HUES48 (cell line): ENCODE data around the gene BTBD1.

Experiments used
- H3K27ac ChIP-seq: one replicate; pipeline ENCODE4 v1.7.0; 2013; ENCODE audit warnings: low read depth, low read length, inconsistent platforms
- H3K27me3 ChIP-seq: 2 replicates; pipeline ENCODE4 v1.6.1; 2013; ENCODE audit warnings: mild to moderate bottlenecking, low read length; ENCODE audit not compliant: control insufficient read depth, insufficient read depth
- H3K36me3 ChIP-seq: 2 replicates; pipeline ENCODE4 v1.6.1; 2013; ENCODE audit warnings: low read length; ENCODE audit not compliant: control insufficient read depth, insufficient read depth
- H3K4me1 ChIP-seq: 2 replicates; pipeline ENCODE4 v1.6.1; 2013; ENCODE audit warnings: mild to moderate bottlenecking, low read length; ENCODE audit not compliant: control insufficient read depth, insufficient read depth
- H3K4me3 ChIP-seq: 2 replicates; pipeline ENCODE4 v1.5.1; 2013; ENCODE audit warnings: mild to moderate bottlenecking, low read depth, low read length
- H3K9ac ChIP-seq: 2 replicates; pipeline ENCODE4 v1.6.1; 2013; ENCODE audit warnings: mild to moderate bottlenecking, low read depth, low read length, moderate library complexity
- H3K9me3 ChIP-seq: 2 replicates; pipeline ENCODE4 v1.6.1; 2013; ENCODE audit warnings: low read length; ENCODE audit not compliant: control insufficient read depth, insufficient read depth

The BTBD1 gene

DNA sequence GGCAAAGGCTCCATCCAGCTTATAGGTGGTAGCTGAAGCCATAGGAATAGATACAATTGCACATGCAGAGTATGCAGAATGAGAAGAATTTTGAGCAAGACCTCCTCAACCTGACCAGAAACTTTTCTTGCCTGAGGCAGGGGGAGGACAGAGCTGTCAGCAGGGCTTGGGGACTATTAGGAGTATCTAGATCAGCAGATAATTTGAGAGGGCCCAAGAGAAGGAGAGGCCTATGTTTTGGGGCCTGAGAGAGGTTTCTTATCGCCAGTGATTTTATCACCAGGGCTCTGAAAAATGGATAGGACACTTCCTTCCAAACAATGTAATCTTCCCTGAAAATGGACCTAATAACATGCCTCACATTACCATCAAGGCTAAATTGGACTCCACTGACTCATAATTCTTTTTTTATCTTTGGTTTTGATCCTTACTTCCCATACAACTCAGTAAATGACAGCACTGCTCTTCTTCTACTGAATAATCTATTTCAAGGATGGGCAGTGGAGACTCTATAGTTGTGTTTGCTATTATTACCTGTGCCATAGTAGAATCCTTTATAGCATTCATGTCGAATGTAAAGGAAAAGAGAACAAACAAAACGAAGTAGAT, 96.9 kb downstream of the BTBD1 start:
- no peaks in the 10 kb centered on the region for H3K27me3 ChIP-seq
- no peaks in the 10 kb centered on the region for H3K9me3 ChIP-seq
- H3K4me1 ChIP-seq: no peaks in the 10 kb centered on the region
- no peaks in the 10 kb centered on the region for H3K36me3 ChIP-seq
- no peak overlapping the region for H3K9ac ChIP-seq
- no peak overlapping the region for H3K27ac ChIP-seq
- H3K4me3 ChIP-seq: no peak overlapping the region

DNA sequence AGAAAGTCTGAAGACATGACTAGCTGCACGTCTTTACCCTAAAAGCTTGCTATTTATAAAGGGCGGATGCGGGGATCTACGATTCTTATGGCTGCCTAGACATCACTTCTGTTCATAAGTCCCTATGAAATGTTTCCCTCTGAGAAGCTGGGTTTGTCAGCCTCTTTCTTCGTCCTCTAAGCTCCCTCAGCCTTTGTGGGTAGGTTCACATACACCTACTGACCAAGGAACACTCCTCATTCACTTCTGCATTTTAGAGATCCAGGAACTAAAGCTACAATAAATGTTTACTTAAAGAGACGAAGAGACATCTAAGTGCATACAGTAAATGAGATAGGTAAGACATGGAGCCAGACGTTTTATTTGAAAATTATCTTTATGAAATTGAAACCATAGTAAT, 97.7 kb downstream of the BTBD1 start:
- Histone ChIP-seq H3K4me1 (no peaks in the 10 kb centered on the region), H3K27me3 (no peaks in the 10 kb centered on the region), H3K27ac (no peak overlapping the region), H3K9ac (no peak overlapping the region), H3K36me3 (no peaks in the 10 kb centered on the region), H3K4me3 (no peak overlapping the region), H3K9me3 (no peaks in the 10 kb centered on the region)

DNA sequence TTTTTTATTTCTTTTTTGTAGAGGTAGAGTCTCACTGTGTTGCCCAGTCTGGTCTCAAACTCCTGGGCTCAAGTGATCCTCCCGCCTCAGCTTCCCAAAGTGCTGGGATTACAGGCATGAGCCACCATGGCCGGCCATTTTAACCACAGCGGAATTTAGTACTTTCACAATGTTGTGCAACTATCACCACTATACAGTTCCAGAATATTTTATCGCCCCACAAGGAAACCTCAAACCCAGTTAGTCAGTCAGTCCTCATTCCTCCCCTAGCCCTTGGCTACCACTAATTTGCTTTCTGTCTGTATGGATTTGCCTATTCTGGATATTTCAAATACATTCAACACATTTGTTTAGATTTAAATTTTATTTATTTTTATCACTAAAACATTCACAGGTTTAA, 99.0 kb downstream of the BTBD1 start:
- no peak overlapping the region for H3K27ac ChIP-seq

DNA sequence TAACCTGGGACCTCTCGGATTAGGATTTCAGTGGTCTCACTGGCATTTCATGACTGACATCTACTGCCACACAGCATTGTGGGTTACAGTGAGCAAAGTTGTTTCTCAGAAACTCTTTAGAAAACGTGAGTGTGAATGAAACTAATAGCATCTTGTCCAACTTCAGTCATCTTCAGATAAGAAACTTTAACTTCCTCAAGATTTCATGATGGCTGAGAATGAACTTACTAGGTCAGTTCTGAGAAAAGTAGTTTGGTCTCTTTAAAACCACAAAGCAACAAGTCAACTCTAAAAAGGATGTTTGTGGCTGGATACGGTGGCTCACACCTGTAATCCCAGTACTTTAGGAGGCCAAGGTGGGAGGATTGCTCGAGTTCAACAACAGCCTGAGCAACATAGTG, 100.4 kb downstream of the BTBD1 start:
- no peak overlapping the region for H3K27ac ChIP-seq
- H3K4me3 ChIP-seq: no peak overlapping the region
- peaks cover 8% of the 10 kb centered on the region for H3K4me1 ChIP-seq
- no peak overlapping the region for H3K9ac ChIP-seq
- no peaks in the 10 kb centered on the region for H3K27me3 ChIP-seq
- H3K9me3 ChIP-seq: no peaks in the 10 kb centered on the region
- H3K36me3 ChIP-seq: no peaks in the 10 kb centered on the region

More for the DNA sequence above, 99.0 kb downstream of the BTBD1 start:
- Histone ChIP-seq H3K9ac (no peak overlapping the region), H3K4me3 (no peak overlapping the region), H3K9me3 (no peaks in the 10 kb centered on the region), H3K36me3 (no peaks in the 10 kb centered on the region), H3K27me3 (no peaks in the 10 kb centered on the region), H3K4me1 (peaks cover 8% of the 10 kb centered on the region)
